SK-N-SH treated with all-trans-retinoic acid at 6 μM for 48 hours (cell line): ENCODE measurements around the gene DDX49.

Experiments
- ATAC-seq: fragments of 200-7000 bp; cut with Tn5 transposase; 3 replicates; pipeline ENCODE4 v1.9.1; 2020; ENCODE audit warnings: mild to moderate bottlenecking, moderate library complexity
- ARNTL ChIP-seq: fragments of 450-650 bp; formaldehyde crosslinking; IDR thresholded peaks from 2 replicates; pipeline ENCODE4 v1.5.0; 2020; ENCODE audit warnings: low read depth, mild to moderate bottlenecking, moderate library complexity, borderline replicate concordance
- BACH2 ChIP-seq: fragments of 250-450 bp; sonication (Bioruptor Pico); IDR thresholded peaks from 2 replicates; pipeline ENCODE4 v1.9.0; 2021; ENCODE audit warnings: mild to moderate bottlenecking, borderline replicate concordance
- ESRRG ChIP-seq: fragments of 250-450 bp; sonication (Bioruptor Pico); IDR thresholded peaks from 2 replicates; pipeline ENCODE4 v1.6.1; 2021; ENCODE audit warnings: mild to moderate bottlenecking
- GLIS3 ChIP-seq: fragments of 250-450 bp; sonication (Bioruptor Pico); IDR thresholded peaks from 2 replicates; pipeline ENCODE4 v1.5.0; 2020; ENCODE audit warnings: mild to moderate bottlenecking, moderate library complexity
- ISL1 ChIP-seq: fragments of 250-450 bp; sonication (Bioruptor Pico); IDR thresholded peaks from 2 replicates; pipeline ENCODE4 v2.1.2; 2022; ENCODE audit warnings: mild to moderate bottlenecking, moderate library complexity
- OSR1 ChIP-seq: fragments of 250-450 bp; sonication (Bioruptor Pico); IDR thresholded peaks from 2 replicates; pipeline ENCODE4 v1.8.0; 2022; ENCODE audit warnings: moderate library complexity, mild to moderate bottlenecking, inconsistent platforms
- PATZ1 ChIP-seq: fragments of 250-450 bp; sonication (Bioruptor Pico); IDR thresholded peaks from 2 replicates; pipeline ENCODE4 v1.8.0; 2020; ENCODE audit warnings: mild to moderate bottlenecking, moderate library complexity, borderline replicate concordance
- POU6F1 ChIP-seq: fragments of 250-450 bp; sonication (Bioruptor Pico); IDR thresholded peaks from 2 replicates; pipeline ENCODE4 v1.8.0; 2021; ENCODE audit warnings: low read depth, mild to moderate bottlenecking, moderate library complexity, borderline replicate concordance
- PPARA ChIP-seq: fragments of 250-450 bp; sonication (Bioruptor Pico); IDR thresholded peaks from 2 replicates; pipeline ENCODE4 v1.5.0; 2020; ENCODE audit warnings: mild to moderate bottlenecking, borderline replicate concordance
- RARB ChIP-seq: fragments of 250-450 bp; sonication (Bioruptor Pico); IDR thresholded peaks from 2 replicates; pipeline ENCODE4 v1.8.0; 2021; ENCODE audit warnings: mild to moderate bottlenecking, moderate library complexity
- TCF4 ChIP-seq: fragments of 250-450 bp; sonication (Bioruptor Pico); IDR thresholded peaks from 2 replicates; pipeline ENCODE4 v1.8.0; 2021; ENCODE audit warnings: mild to moderate bottlenecking, moderate library complexity, borderline replicate concordance
- ZC3H10 ChIP-seq: fragments of 250-450 bp; sonication (Bioruptor Pico); IDR thresholded peaks from 2 replicates; pipeline ENCODE4 v1.5.1; 2021; ENCODE audit warnings: mild to moderate bottlenecking, moderate library complexity
- ZFP3 ChIP-seq: fragments of 250-450 bp; sonication (Bioruptor Pico); IDR thresholded peaks from 2 replicates; pipeline ENCODE4 v1.5.0; 2020; ENCODE audit warnings: mild to moderate bottlenecking, moderate library complexity
- ZNF565 ChIP-seq: fragments of 450-650 bp; formaldehyde crosslinking; conservative IDR thresholded peaks from 2 replicates; pipeline ENCODE4 v1.5.0; 2020; ENCODE audit warnings: low read depth, mild to moderate bottlenecking, moderate library complexity
- ZNF70 ChIP-seq: fragments of 450-650 bp; formaldehyde crosslinking; IDR thresholded peaks from 2 replicates; pipeline ENCODE4 v1.5.0; 2020; ENCODE audit warnings: mild to moderate bottlenecking, moderate library complexity
- TF ChIP-seq, protein P1 (sequence below): fragments of 250-450 bp; sonication (Bioruptor Pico); IDR thresholded peaks from 2 replicates; pipeline ENCODE4 v1.5.1; 2021; ENCODE audit warnings: mild to moderate bottlenecking, moderate library complexity
- TF ChIP-seq, protein P2 (sequence below): fragments of 250-450 bp; sonication (Bioruptor Pico); IDR thresholded peaks from 2 replicates; pipeline ENCODE4 v1.5.1; 2020; ENCODE audit warnings: low read depth, mild to moderate bottlenecking, moderate library complexity

The DDX49 gene

GRCh38 chr19:18896421-18896841 lies 23.1 kb upstream of the DDX49 start:
- no peak for TF ChIP-seq ZFP3 (CRISPR knock-in tag)
- TF ChIP-seq, protein P1, sequence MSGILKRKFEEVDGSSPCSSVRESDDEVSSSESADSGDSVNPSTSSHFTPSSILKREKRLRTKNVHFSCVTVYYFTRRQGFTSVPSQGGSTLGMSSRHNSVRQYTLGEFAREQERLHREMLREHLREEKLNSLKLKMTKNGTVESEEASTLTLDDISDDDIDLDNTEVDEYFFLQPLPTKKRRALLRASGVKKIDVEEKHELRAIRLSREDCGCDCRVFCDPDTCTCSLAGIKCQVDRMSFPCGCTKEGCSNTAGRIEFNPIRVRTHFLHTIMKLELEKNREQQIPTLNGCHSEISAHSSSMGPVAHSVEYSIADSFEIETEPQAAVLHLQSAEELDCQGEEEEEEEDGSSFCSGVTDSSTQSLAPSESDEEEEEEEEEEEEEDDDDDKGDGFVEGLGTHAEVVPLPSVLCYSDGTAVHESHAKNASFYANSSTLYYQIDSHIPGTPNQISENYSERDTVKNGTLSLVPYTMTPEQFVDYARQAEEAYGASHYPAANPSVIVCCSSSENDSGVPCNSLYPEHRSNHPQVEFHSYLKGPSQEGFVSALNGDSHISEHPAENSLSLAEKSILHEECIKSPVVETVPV (CRISPR knock-in tag) = no peak
- TF ChIP-seq GLIS3 = no peak
- no peak for TF ChIP-seq ISL1 (CRISPR knock-in tag)
- TF ChIP-seq ESRRG (CRISPR knock-in tag) = no peak
- no peak for TF ChIP-seq TCF4
- no peak for TF ChIP-seq BACH2 (CRISPR knock-in tag)
- TF ChIP-seq, protein P2, sequence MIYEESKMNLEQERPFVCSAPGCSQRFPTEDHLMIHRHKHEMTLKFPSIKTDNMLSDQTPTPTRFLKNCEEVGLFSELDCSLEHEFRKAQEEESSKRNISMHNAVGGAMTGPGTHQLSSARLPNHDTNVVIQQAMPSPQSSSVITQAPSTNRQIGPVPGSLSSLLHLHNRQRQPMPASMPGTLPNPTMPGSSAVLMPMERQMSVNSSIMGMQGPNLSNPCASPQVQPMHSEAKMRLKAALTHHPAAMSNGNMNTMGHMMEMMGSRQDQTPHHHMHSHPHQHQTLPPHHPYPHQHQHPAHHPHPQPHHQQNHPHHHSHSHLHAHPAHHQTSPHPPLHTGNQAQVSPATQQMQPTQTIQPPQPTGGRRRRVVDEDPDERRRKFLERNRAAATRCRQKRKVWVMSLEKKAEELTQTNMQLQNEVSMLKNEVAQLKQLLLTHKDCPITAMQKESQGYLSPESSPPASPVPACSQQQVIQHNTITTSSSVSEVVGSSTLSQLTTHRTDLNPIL (CRISPR knock-in tag) = no peak
- no peak for TF ChIP-seq PATZ1 (CRISPR knock-in tag)
- TF ChIP-seq ZNF70 (CRISPR knock-in tag) = no peak
- TF ChIP-seq ZC3H10 (CRISPR knock-in tag) = no peak
- TF ChIP-seq POU6F1 (CRISPR knock-in tag) = no peak
- TF ChIP-seq OSR1 (CRISPR knock-in tag) = no peak
- TF ChIP-seq PPARA (CRISPR knock-in tag) = no peak
- TF ChIP-seq ARNTL (CRISPR knock-in tag) = no peak
- TF ChIP-seq RARB (CRISPR knock-in tag) = no peak
- ATAC-seq = no peak

GRCh38 chr19:18897094-18898029 lies 22.2 kb upstream of the DDX49 start:
- no peak for ATAC-seq
- no peak for TF ChIP-seq OSR1 (CRISPR knock-in tag)
- TF ChIP-seq TCF4 = no peak

DNA sequence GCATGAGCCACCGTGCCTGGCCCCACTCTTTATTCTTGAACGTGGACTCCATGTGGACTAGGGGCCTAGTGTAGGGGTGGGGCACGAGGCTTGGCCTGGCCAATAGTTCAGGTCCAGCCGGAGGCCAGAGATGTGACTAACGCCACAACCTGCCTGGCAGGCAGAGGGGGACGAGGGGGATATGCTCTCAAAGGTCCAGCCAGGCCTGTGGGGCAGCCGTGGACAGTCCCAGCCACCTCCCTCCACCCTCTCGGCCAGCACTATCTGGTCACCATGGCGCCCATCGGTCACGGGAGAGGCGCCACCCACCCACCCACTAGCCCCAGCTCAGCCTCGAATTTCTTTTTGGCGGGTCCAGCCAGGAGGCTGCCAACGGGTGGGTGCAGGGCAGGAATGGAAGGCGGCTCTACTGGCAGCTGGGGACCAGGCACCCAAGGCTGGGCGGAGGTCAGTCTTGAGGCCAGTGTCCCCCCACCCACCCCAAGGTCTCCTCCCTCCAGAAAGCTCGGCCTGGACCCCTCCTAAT lies 21.4 kb upstream of the DDX49 start:
- TF ChIP-seq BACH2 (CRISPR knock-in tag) (no peak), GLIS3 (no peak), ESRRG (CRISPR knock-in tag) (no peak), ZNF565 (CRISPR knock-in tag) (no peak), OSR1 (CRISPR knock-in tag) (no peak)
- TF ChIP-seq, protein P1 (CRISPR knock-in tag) = 0 out of 2 replicates have a peak, but pooled peaks have one; percentile 64
- ATAC-seq = peak; percentile 5
